ENCODE measurements around the gene C10orf105. TPM values are rescaled to one million over a fixed set of nuclear protein-coding genes. Genes with fewer than 3 reads are reported as not detected.

C10orf105 gene
- total RNA-seq, 3 donors from 2014 or later (not counting 1 experiment from before 2014, with no cell fraction given): 0.14 to 0.52 (median 0.40) TPM

GRCh38 chr10:71714592-71714991 lies 5.0 kb downstream of the C10orf105 start:
- Histone ChIP-seq H3K9me3 (ENCODE audit: control insufficient read depth, insufficient read depth, low read length) (no peaks in the 10 kb centered on the region), H3K36me3 (ENCODE audit: control insufficient read depth, insufficient read depth, low read length) (no peaks in the 10 kb centered on the region), H3K27ac (ENCODE audit: low read length) (peak overlapping the region; percentile 63), H3K27me3 (ENCODE audit: control insufficient read depth, insufficient read depth, low read length) (no peaks in the 10 kb centered on the region), H3K4me3 (ENCODE audit: low read length) (no peak overlapping the region), H3K4me1 (ENCODE audit: control insufficient read depth, insufficient read depth, low read length) (peaks cover 46% of the 10 kb centered on the region)
- Mint-ChIP-seq H3K36me3 (no peaks in the 10 kb centered on the region), H3K9me3 (no peaks in the 10 kb centered on the region), H3K4me3 (peak overlapping the region; percentile 13), H3K4me1 (peaks cover 20 to 35% of the 10 kb centered on the region in 2 donors), H3K27me3 (ENCODE audit: low read depth in 2 of 2) (no peaks in the 10 kb centered on the region), H3K27ac (peak overlapping the region; percentile 41 to 90)
- whole genome bisulfite sequencing (ENCODE audit: insufficient coverage): 76% methylated on average over 4 of the region's 5 CpGs
- DNase-seq (no peak), ATAC-seq (no peak)
- intact Hi-C loops (cut with micrococcal nuclease): no loop called here
- no peak for TF ChIP-seq CTCF (IDR thresholded peaks at IDR 0.05)

- WGBS (ENCODE audit: insufficient coverage): 64% methylated on average over 4 of the region's 4 CpGs
- ATAC-seq (no peak), DNase-seq (no peak)
- no peaks in the 10 kb centered on the region for H3K36me3 Mint-ChIP-seq
- TF ChIP-seq CTCF (IDR thresholded peaks at IDR 0.05): no peak
- intact Hi-C loops (cut with micrococcal nuclease): no loop called here
- Histone ChIP-seq H3K36me3 (ENCODE audit: control insufficient read depth, insufficient read depth, low read length) (no peaks in the 10 kb centered on the region), H3K4me3 (ENCODE audit: low read length) (no peak overlapping the region), H3K9me3 (ENCODE audit: control insufficient read depth, insufficient read depth, low read length) (no peaks in the 10 kb centered on the region), H3K27ac (ENCODE audit: low read length) (peak overlapping the region; percentile 63), H3K4me1 (ENCODE audit: control insufficient read depth, insufficient read depth, low read length) (peaks cover 49% of the 10 kb centered on the region), H3K27me3 (ENCODE audit: control insufficient read depth, insufficient read depth, low read length) (no peaks in the 10 kb centered on the region)
- H3K4me3 Mint-ChIP-seq: peak overlapping the region; percentile 50
- peaks cover 20 to 35% of the 10 kb centered on the region in 2 donors for H3K4me1 Mint-ChIP-seq
- H3K27ac Mint-ChIP-seq: peak overlapping the region; percentile 41 to 90
- H3K9me3 Mint-ChIP-seq: no peaks in the 10 kb centered on the region
- H3K27me3 Mint-ChIP-seq (ENCODE audit: low read depth in 2 of 2): no peaks in the 10 kb centered on the region
These were observed 5.6 kb downstream of the C10orf105 start for GRCh38 chr10:71714031-71714410.

- Histone ChIP-seq H3K36me3 (ENCODE audit: control insufficient read depth, insufficient read depth, low read length) (no peaks in the 10 kb centered on the region), H3K4me3 (ENCODE audit: low read length) (no peak overlapping the region), H3K4me1 (ENCODE audit: control insufficient read depth, insufficient read depth, low read length) (peaks cover 55% of the 10 kb centered on the region), H3K27me3 (ENCODE audit: control insufficient read depth, insufficient read depth, low read length) (no peaks in the 10 kb centered on the region), H3K27ac (ENCODE audit: low read length) (peak overlapping the region; percentile 63), H3K9me3 (ENCODE audit: control insufficient read depth, insufficient read depth, low read length) (no peaks in the 10 kb centered on the region)
- peak in 1 of 2 donors; percentile 67 for DNase-seq
- 71% methylated on average over 11 of the region's 12 CpGs for WGBS (ENCODE audit: insufficient coverage)
- Mint-ChIP-seq H3K4me1 (peaks cover 20 to 38% of the 10 kb centered on the region in 2 donors), H3K27ac (peak overlapping the region; percentile 41 to 90), H3K9me3 (no peaks in the 10 kb centered on the region), H3K36me3 (no peaks in the 10 kb centered on the region), H3K27me3 (ENCODE audit: low read depth in 2 of 2) (no peaks in the 10 kb centered on the region), H3K4me3 (peak overlapping the region; percentile 63)
- intact Hi-C loops (cut with micrococcal nuclease): no loop called here
- ATAC-seq: peak in 2 of 3 donors; percentile 21 to 26
- no peak for TF ChIP-seq CTCF (IDR thresholded peaks at IDR 0.05)
These were observed 6.2 kb downstream of the C10orf105 start for GRCh38 chr10:71713135-71714030.

Measured in natural killer cell (primary cell).